K562 (cell line): Measurements from ENCODE around the gene AP3S2. TPM values are rescaled to one million over a fixed set of nuclear protein-coding genes. Genes with fewer than 3 reads are reported as not detected.

ENCODE experiments used
- ATAC-seq: fragments of 200-7000 bp; cut with Tn5 transposase; 3 replicates; pipeline ENCODE4 v1.9.1; 2020; ENCODE audit warnings: moderate library complexity
- BruUV-seq: library from RNA; stranded (reverse); fragments of 400-500 nt; replicated peaks from 2 replicates; lab custom pipeline; 2021; lab: Mats Ljungman, UMichigan
- CTCF ChIA-PET: fragments of 300-600 bp; formaldehyde crosslinking; extraction: SDS; loops from one replicate; lab custom pipeline; 2021; ENCODE audit warnings: low intra/inter-chr PET ratio; lab: Yijun Ruan, JAX
- POLR2A ChIA-PET: fragments of 300-600, 350-650 bp; sonication (Branson Sonifier 250); formaldehyde crosslinking; extraction: SDS; loops from one replicate; lab custom pipeline; 2021; ENCODE audit warnings: antibody characterized with exemption, inconsistent platforms; lab: Yijun Ruan, JAX
- DNase-seq, 4 experiments: peaks; one replicate each; pipeline versions ENCODE4 v3.0.0 to v3.0.0-alpha.2; 2011 to 2018; ENCODE audit warnings: low spot score in 3 of 4, mixed read lengths in 3 of 4; ENCODE audit errors: extremely low read depth in 1 of 4
- FAIRE-seq: peaks from 2 replicates; lab custom pipeline; 2011; peaks lifted over from hg19 to GRCh38; lab: Jason Lieb, UNC
- H2AFZ ChIP-seq: 2 replicates; pipeline ENCODE4 v1.6.0; 2011; ENCODE audit warnings: low read depth, low read length, control low read depth, inconsistent platforms
- H3K27ac ChIP-seq: fragments of 200-600 bp; 3 replicates; pipeline ENCODE4 v1.8.0; 2011; ENCODE audit warnings: low read depth, mild to moderate bottlenecking, control low read depth, inconsistent platforms, low read length, moderate library complexity, mixed read lengths; ENCODE audit errors: extremely low read depth
- H3K27me3 ChIP-seq, 2 experiments: fragments of 300-600 bp in 1 of 2; 2 replicates in 1 of 2; 3 replicates in 1 of 2; pipeline versions ENCODE4 v1.6.0 to v1.8.0; 2011; ENCODE audit warnings: inconsistent platforms in 2 of 2, low read length in 2 of 2, mild to moderate bottlenecking in 1 of 2, mixed read lengths in 1 of 2, moderate library complexity in 1 of 2; ENCODE audit not compliant: control insufficient read depth in 2 of 2, insufficient read depth in 2 of 2
- H3K36me3 ChIP-seq: fragments of 300-600 bp; 3 replicates; pipeline ENCODE4 v1.8.0; 2011; ENCODE audit warnings: mild to moderate bottlenecking, low read length, inconsistent platforms; ENCODE audit not compliant: control insufficient read depth, insufficient read depth
- H3K4me1 ChIP-seq, 2 experiments: fragments of 200-600 bp in 1 of 2; replicated peaks in 1 of 2; 2 replicates in 1 of 2; 3 replicates in 1 of 2; pipeline versions ENCODE4 v1.5.1 to v1.8.0; 2011; ENCODE audit warnings: inconsistent platforms in 2 of 2, low read length in 2 of 2, mild to moderate bottlenecking in 1 of 2, mixed read lengths in 1 of 2, moderate library complexity in 1 of 2; ENCODE audit not compliant: control insufficient read depth in 2 of 2, insufficient read depth in 2 of 2
- H3K4me2 ChIP-seq: 2 replicates; pipeline ENCODE4 v1.6.1; 2011; ENCODE audit warnings: low read length, control low read depth, inconsistent platforms, mixed read lengths; ENCODE audit not compliant: insufficient read depth
- H3K4me3 ChIP-seq: fragments of 200-600 bp; sonication (generic), shearing (Covaris generic); 2 replicates; pipeline ENCODE4 v1.5.1; 2016; ENCODE audit warnings: control low read depth, inconsistent platforms
- H3K79me2 ChIP-seq: fragments of 200-600 bp; 3 replicates; pipeline ENCODE4 v1.8.0; 2011; ENCODE audit warnings: low read length, inconsistent platforms; ENCODE audit not compliant: control insufficient read depth, insufficient read depth
- H3K9ac ChIP-seq, 2 experiments: 2 replicates each; pipeline versions ENCODE4 v1.6.0 to v1.6.1; 2011; ENCODE audit warnings: low read depth in 2 of 2, low read length in 2 of 2, control low read depth in 1 of 2, inconsistent platforms in 1 of 2, mild to moderate bottlenecking in 1 of 2, mixed read lengths in 1 of 2; ENCODE audit not compliant: insufficient read depth in 1 of 2
- H3K9me1 ChIP-seq: one replicate; pipeline ENCODE4 v1.6.0; 2011; ENCODE audit warnings: inconsistent platforms, mild to moderate bottlenecking, low read length, moderate library complexity; ENCODE audit not compliant: control insufficient read depth, insufficient read depth
- H3K9me3 ChIP-seq: replicated peaks from 2 replicates; pipeline ENCODE4 v1.5.1; 2011; ENCODE audit warnings: low read depth, low read length, inconsistent platforms; ENCODE audit not compliant: control insufficient read depth, insufficient read depth
- H4K20me1 ChIP-seq: replicated peaks from 2 replicates; pipeline ENCODE4 v1.6.1; 2011; ENCODE audit warnings: low read length, inconsistent platforms, mixed read lengths; ENCODE audit not compliant: control insufficient read depth, insufficient read depth
- ZNF316 ChIP-seq: fragments of 450-650 bp; IDR thresholded peaks from 2 replicates; pipeline ENCODE4 v1.6.1; 2016
- WGBS: fragments of 100-300 bp; shearing (Covaris generic); methylation state at CpG from one replicate; pipeline ENCODE4 v1.1.6; 2016; ENCODE audit warnings: low coverage, mixed read lengths; ENCODE audit not compliant: insufficient coverage; ENCODE audit errors: missing lambda C conversion rate; 5-methylcytosine and 5-hydroxymethylcytosine counted together
- in situ Hi-C: fragments of 300-500 bp; cut with MboI; formaldehyde crosslinking; loops from 4 replicates; pipeline ENCODE4 v1.15.0; 2018; ENCODE audit warnings: inconsistent platforms, mixed read lengths
- intact Hi-C: fragments of 100-400 bp; cut with micrococcal nuclease; formaldehyde crosslinking; loops from 2 replicates; pipeline ENCODE4 v1.14.2; 2022
- polyA plus RNA-seq, 8 experiments: library from polyadenylated mRNA; depleted of rRNA in 4 of 8; stranded (reverse) in 5 of 8; unstranded in 3 of 8; fragments of >200 nt; fragmentation: Nextera tagmentation in 2 of 8; fragmentation: Illumina TruSeq in 1 of 8; extraction: Ambion mirVana in 2 of 8; extraction: Trizol in 1 of 8; gene quantifications; 2 replicates each; pipeline versions ENCODE4 v1.2.1 to v1.2.3, GENCODE V29; 2011 to 2014; ENCODE audit warnings: inconsistent platforms in 1 of 8, missing spikeins in 1 of 8
- total RNA-seq, 7 experiments: library from RNA; depleted of rRNA in 6 of 7; stranded (reverse); fragments of >200 nt in 6 of 7; fragmentation: Illumina TruSeq in 2 of 7; extraction: Trizol in 2 of 7; gene quantifications; 2 replicates each; pipeline versions ENCODE4 v1.2.1 to v1.2.3, GENCODE V29; 2011 to 2021; ENCODE audit warnings: low replicate concordance in 1 of 7
- TF ChIP-seq, protein P1 (sequence below): fragments of 200-800 bp; sonication (Bioruptor generic); IDR thresholded peaks from 2 replicates; pipeline ENCODE4 v1.6.1; 2016; ENCODE audit warnings: missing genetic modification characterization, missing compliant biosample characterization
- TF ChIP-seq, protein P2 (sequence below): sonication (generic); formaldehyde crosslinking; IDR thresholded peaks from 2 replicates; pipeline ENCODE4 v1.8.0; 2022; ENCODE audit warnings: mild to moderate bottlenecking, missing genetic modification reagents
- TF ChIP-seq, protein P3 (sequence below): sonication (generic); formaldehyde crosslinking; IDR thresholded peaks from 2 replicates; pipeline ENCODE4 v1.8.0; 2022; ENCODE audit warnings: mild to moderate bottlenecking, missing genetic modification reagents

Gene AP3S2
- total and polyA plus RNA-seq, 9 of the 15 experiments (the other 6 are each of a cell fraction or from before 2014, with no cell fraction given), result 16.4 to 54.1 (median 37.4) TPM

DNA sequence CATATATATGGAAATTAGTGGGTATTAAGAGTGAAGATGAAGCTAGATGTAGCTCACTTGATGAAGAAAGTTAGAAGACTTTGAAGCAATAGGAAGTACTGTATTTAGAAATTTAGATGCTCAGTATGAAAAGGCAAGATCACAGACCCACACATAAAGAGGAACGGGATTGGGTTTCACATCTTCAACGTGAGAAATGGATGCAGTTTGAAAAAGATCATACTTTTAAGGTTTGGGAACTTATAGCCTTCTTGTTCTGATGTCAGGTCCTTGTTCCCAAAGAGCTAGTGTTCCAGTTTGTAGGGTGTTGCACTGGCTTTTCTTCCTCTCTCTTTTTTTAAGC, 16.7 kb downstream of the AP3S2 start (continued):
- TF ChIP-seq, protein P1, sequence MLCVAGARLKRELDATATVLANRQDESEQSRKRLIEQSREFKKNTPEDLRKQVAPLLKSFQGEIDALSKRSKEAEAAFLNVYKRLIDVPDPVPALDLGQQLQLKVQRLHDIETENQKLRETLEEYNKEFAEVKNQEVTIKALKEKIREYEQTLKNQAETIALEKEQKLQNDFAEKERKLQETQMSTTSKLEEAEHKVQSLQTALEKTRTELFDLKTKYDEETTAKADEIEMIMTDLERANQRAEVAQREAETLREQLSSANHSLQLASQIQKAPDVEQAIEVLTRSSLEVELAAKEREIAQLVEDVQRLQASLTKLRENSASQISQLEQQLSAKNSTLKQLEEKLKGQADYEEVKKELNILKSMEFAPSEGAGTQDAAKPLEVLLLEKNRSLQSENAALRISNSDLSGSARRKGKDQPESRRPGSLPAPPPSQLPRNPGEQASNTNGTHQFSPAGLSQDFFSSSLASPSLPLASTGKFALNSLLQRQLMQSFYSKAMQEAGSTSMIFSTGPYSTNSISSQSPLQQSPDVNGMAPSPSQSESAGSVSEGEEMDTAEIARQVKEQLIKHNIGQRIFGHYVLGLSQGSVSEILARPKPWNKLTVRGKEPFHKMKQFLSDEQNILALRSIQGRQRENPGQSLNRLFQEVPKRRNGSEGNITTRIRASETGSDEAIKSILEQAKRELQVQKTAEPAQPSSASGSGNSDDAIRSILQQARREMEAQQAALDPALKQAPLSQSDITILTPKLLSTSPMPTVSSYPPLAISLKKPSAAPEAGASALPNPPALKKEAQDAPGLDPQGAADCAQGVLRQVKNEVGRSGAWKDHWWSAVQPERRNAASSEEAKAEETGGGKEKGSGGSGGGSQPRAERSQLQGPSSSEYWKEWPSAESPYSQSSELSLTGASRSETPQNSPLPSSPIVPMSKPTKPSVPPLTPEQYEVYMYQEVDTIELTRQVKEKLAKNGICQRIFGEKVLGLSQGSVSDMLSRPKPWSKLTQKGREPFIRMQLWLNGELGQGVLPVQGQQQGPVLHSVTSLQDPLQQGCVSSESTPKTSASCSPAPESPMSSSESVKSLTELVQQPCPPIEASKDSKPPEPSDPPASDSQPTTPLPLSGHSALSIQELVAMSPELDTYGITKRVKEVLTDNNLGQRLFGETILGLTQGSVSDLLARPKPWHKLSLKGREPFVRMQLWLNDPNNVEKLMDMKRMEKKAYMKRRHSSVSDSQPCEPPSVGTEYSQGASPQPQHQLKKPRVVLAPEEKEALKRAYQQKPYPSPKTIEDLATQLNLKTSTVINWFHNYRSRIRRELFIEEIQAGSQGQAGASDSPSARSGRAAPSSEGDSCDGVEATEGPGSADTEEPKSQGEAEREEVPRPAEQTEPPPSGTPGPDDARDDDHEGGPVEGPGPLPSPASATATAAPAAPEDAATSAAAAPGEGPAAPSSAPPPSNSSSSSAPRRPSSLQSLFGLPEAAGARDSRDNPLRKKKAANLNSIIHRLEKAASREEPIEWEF (CRISPR knock-in tag), result no peak

DNA sequence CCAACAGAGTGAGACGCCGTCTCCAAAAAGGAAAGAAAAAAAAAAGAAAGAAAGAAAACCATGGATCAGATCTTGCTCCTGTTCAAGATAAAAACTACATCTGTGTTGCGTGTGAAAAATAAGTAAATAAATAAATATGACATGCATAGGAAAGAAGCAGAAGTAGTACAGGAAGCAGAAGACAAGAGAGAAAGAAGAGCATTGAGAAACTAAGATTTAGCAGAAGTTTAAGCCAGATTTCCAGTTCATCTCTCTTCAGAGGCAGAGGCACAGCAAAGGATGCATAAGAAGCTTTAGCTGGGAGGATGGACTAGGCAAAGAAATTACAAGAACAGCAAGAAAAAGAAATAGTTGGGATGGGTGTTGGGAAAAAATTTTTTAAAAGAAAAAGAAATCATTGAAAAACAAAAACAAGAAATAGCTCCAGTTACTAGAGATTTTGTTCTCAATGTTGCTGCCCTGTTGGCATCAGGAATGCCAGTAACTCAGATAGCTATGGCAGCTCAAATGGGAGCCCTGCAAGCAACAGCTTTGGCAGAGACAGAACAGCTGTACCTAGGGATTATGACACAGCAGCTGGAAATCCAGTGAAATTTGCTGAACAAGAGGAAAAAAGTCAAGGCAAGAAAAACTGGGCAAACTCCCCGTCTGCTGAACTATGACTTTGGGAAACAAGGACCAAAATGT, 17.3 kb downstream of the AP3S2 start:
- Histone ChIP-seq H4K20me1 (no peaks in the 10 kb centered on the region), H3K4me2 (no peak overlapping the region), H3K36me3 (peaks cover 41% of the 10 kb centered on the region; the same call in 2 of the 3 replicates), H3K79me2 (no peaks in the 10 kb centered on the region), H3K4me3 (no peak overlapping the region), H3K27ac (no peak overlapping the region), H2AFZ (no peak overlapping the region), H3K9me3 (no peaks in the 10 kb centered on the region), H3K9me1 (no peaks in the 10 kb centered on the region), H3K27me3 (no peaks in the 10 kb centered on the region), H3K4me1 (peaks cover 0 to 3% of the 10 kb centered on the region in 2 experiments; a peak in 1 of 5 replicates), H3K9ac (no peak overlapping the region)
- no TSS peak for BruUV-seq
- DNase-seq (no peak), ATAC-seq (no peak), FAIRE-seq (no peak)
- ChIA-PET CTCF (interaction anchor here (3.0 kb wide), 1 partner anchor 115 kb away, joined by 28 read pairs; no protein-coding TSS in a partner anchor), POLR2A (interaction anchor here (1.3 kb wide), 1 partner anchor 10 kb away, joined by 3 read pairs; no protein-coding TSS in a partner anchor)
- in situ Hi-C loops, result loop anchor here (5.0 kb wide), 1 partner anchor 119 kb away; no protein-coding TSS in a partner anchor
- 0 out of 2 replicates have a peak, but pooled peaks have one; percentile 11 for TF ChIP-seq ZNF316
- TF ChIP-seq, protein P2, sequence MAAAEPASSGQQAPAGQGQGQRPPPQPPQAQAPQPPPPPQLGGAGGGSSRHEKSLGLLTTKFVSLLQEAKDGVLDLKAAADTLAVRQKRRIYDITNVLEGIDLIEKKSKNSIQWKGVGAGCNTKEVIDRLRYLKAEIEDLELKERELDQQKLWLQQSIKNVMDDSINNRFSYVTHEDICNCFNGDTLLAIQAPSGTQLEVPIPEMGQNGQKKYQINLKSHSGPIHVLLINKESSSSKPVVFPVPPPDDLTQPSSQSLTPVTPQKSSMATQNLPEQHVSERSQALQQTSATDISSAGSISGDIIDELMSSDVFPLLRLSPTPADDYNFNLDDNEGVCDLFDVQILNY (CRISPR knock-in tag), result no peak
- TF ChIP-seq, protein P3, sequence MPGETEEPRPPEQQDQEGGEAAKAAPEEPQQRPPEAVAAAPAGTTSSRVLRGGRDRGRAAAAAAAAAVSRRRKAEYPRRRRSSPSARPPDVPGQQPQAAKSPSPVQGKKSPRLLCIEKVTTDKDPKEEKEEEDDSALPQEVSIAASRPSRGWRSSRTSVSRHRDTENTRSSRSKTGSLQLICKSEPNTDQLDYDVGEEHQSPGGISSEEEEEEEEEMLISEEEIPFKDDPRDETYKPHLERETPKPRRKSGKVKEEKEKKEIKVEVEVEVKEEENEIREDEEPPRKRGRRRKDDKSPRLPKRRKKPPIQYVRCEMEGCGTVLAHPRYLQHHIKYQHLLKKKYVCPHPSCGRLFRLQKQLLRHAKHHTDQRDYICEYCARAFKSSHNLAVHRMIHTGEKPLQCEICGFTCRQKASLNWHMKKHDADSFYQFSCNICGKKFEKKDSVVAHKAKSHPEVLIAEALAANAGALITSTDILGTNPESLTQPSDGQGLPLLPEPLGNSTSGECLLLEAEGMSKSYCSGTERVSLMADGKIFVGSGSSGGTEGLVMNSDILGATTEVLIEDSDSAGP (CRISPR knock-in tag), result no peak
- WGBS, result 86% methylated on average over 4 of the region's 4 CpGs
- intact Hi-C loops, result no loop called here
